GM12878 (cell line): ENCODE data around the gene PLCG2. TPM values are rescaled to one million over a fixed set of nuclear protein-coding genes. Genes with fewer than 3 reads are reported as not detected.

Experiments
- ATAC-seq: fragments of 200-7000 bp; cut with Tn5 transposase; 3 replicates; pipeline ENCODE4 v1.9.1; 2020; ENCODE audit warnings: mild to moderate bottlenecking, moderate library complexity
- BruUV-seq: library from RNA; stranded (reverse); fragments of 400-500 nt; replicated peaks from 2 replicates; lab custom pipeline; 2021; lab: Mats Ljungman, UMichigan
- CTCF ChIA-PET: fragments of 300-600 bp; sonication (Branson Sonifier 250); formaldehyde crosslinking; extraction: SDS; loops from one replicate; lab custom pipeline; 2021; ENCODE audit warnings: inconsistent platforms; lab: Yijun Ruan, JAX
- POLR2A ChIA-PET: fragments of 350-600 bp; formaldehyde crosslinking; extraction: SDS; loops from one replicate; lab custom pipeline; 2021; ENCODE audit warnings: inconsistent platforms; lab: Charles Lee
- RAD21 ChIA-PET: fragments of 300-600 bp; sonication (Branson Sonifier 250); formaldehyde crosslinking; loops from one replicate; lab custom pipeline; 2023; ENCODE audit warnings: antibody characterized with exemption; ENCODE audit not compliant: unreplicated experiment; lab: Charles Lee
- SMC1A ChIA-PET: fragments of 300-600 bp; sonication (Branson Sonifier 250); formaldehyde crosslinking; loops from one replicate; lab custom pipeline; 2023; ENCODE audit not compliant: unreplicated experiment, uncharacterized antibody; lab: Charles Lee
- DNase-seq: peaks from one replicate; pipeline ENCODE4 v3.0.0-alpha.2; 2011; ENCODE audit warnings: low read depth, low spot score
- FAIRE-seq: peaks from 3 replicates; lab custom pipeline; 2011; peaks lifted over from hg19 to GRCh38; lab: Jason Lieb, UNC
- H2AFZ ChIP-seq: 2 replicates; pipeline ENCODE4 v1.6.0; 2011; ENCODE audit warnings: low read depth, low read length, control low read depth; ENCODE audit not compliant: control insufficient read depth
- H3K27ac ChIP-seq: 2 replicates; pipeline ENCODE4 v1.5.1; 2011; ENCODE audit warnings: control low read depth; ENCODE audit not compliant: control insufficient read depth, insufficient read depth
- H3K27me3 ChIP-seq, 2 experiments: replicated peaks in 1 of 2; 2 replicates each; pipeline versions ENCODE4 v1.6.0 to v1.6.1; 2011; ENCODE audit warnings: low read length in 1 of 2; ENCODE audit not compliant: control insufficient read depth in 2 of 2, insufficient read depth in 2 of 2
- H3K36me3 ChIP-seq, 2 experiments: 2 replicates each; pipeline ENCODE4 v1.5.1; 2011; ENCODE audit warnings: low read length in 1 of 2; ENCODE audit not compliant: control insufficient read depth in 2 of 2, insufficient read depth in 2 of 2
- H3K4me1 ChIP-seq: 2 replicates; pipeline ENCODE4 v1.6.1; 2011; ENCODE audit warnings: mild to moderate bottlenecking, low read length, moderate library complexity, mixed read lengths; ENCODE audit not compliant: control insufficient read depth, insufficient read depth
- H3K4me2 ChIP-seq: 2 replicates; pipeline ENCODE4 v1.6.0; 2011; ENCODE audit warnings: control low read depth; ENCODE audit not compliant: control insufficient read depth, insufficient read depth
- H3K4me3 ChIP-seq: fragments of 200-600 bp; sonication (generic); 2 replicates; pipeline ENCODE4 v1.5.1; 2016
- H3K79me2 ChIP-seq: 2 replicates; pipeline ENCODE4 v1.6.0; 2011; ENCODE audit warnings: low read length; ENCODE audit not compliant: control insufficient read depth, insufficient read depth
- H3K9ac ChIP-seq: 2 replicates; pipeline ENCODE4 v1.8.0; 2011; ENCODE audit warnings: low read length, control low read depth, mixed read lengths; ENCODE audit not compliant: control insufficient read depth, insufficient read depth
- H3K9me3 ChIP-seq: replicated peaks from 3 replicates; pipeline ENCODE4 v1.5.1; 2011; ENCODE audit warnings: mild to moderate bottlenecking, low read length; ENCODE audit not compliant: control insufficient read depth, insufficient read depth
- H4K20me1 ChIP-seq: 2 replicates; pipeline ENCODE4 v1.6.0; 2011; ENCODE audit not compliant: control insufficient read depth, insufficient read depth
- ASH2L ChIP-seq: fragments of 300-600, 200-600 bp; sonication (generic); IDR thresholded peaks from 2 replicates; pipeline ENCODE4 v1.6.1; 2017; ENCODE audit warnings: low read depth, mild to moderate bottlenecking, borderline replicate concordance
- CTCF ChIP-seq, 3 experiments: IDR thresholded peaks in 2 of 3; conservative IDR thresholded peaks in 1 of 3; 2 replicates each; pipeline ENCODE4 v1.5.1; 2011; ENCODE audit warnings: low read depth in 3 of 3, low read length in 3 of 3, mild to moderate bottlenecking in 3 of 3, control low read depth in 2 of 3, moderate library complexity in 2 of 3, inconsistent platforms in 1 of 3, mixed read lengths in 1 of 3; ENCODE audit not compliant: control insufficient read depth in 2 of 3, insufficient read depth in 1 of 3; ENCODE audit errors: extremely low read depth in 1 of 3
- HDAC2 ChIP-seq: fragments of 200-600 bp; sonication (generic); IDR thresholded peaks from 2 replicates; pipeline ENCODE4 v1.6.1; 2017
- HDAC6 ChIP-seq: fragments of 200-600 bp; sonication (generic); IDR thresholded peaks from one replicate; pipeline ENCODE4 v1.8.0; 2017; ENCODE audit warnings: antibody characterized with exemption; ENCODE audit not compliant: unreplicated experiment
- MLLT1 ChIP-seq: fragments of 450-650 bp; IDR thresholded peaks from 2 replicates; pipeline ENCODE4 v1.6.1; 2016; ENCODE audit warnings: mild to moderate bottlenecking
- NFYB ChIP-seq: IDR thresholded peaks from 2 replicates; pipeline ENCODE4 v1.6.1; 2011; ENCODE audit warnings: low read depth, mild to moderate bottlenecking, low read length, improper control_type of control experiment, moderate library complexity; ENCODE audit not compliant: insufficient read depth
- RAD21 ChIP-seq: IDR thresholded peaks from 2 replicates; pipeline ENCODE4 v1.6.1; 2011; ENCODE audit warnings: mild to moderate bottlenecking, low read depth, low read length, moderate library complexity; ENCODE audit not compliant: insufficient read depth
- STAT1 ChIP-seq: fragments of 450-650 bp; conservative IDR thresholded peaks from 2 replicates; pipeline ENCODE4 v1.6.1; 2014; ENCODE audit warnings: antibody characterized with exemption, mild to moderate bottlenecking
- WGBS: methylation state at CpG from one replicate; pipeline ENCODE4 v1.1.6; 2016; ENCODE audit warnings: low lambda C conversion rate; ENCODE audit not compliant: insufficient replicate concordance, insufficient coverage; ENCODE audit errors: missing lambda C conversion rate; 5-methylcytosine and 5-hydroxymethylcytosine counted together
- in situ Hi-C: fragments of 300-500 bp; cut with MboI; formaldehyde crosslinking; loops from 9 replicates; pipeline ENCODE4 v1.14.3; 2018; ENCODE audit warnings: mixed read lengths
- intact Hi-C: fragments of 100-400 bp; cut with micrococcal nuclease; formaldehyde crosslinking; loops from one replicate; pipeline ENCODE4 v1.14.2; 2022; ENCODE audit not compliant: unreplicated experiment
- polyA plus RNA-seq, 11 experiments: library from polyadenylated mRNA; depleted of rRNA in 4 of 11; unstranded in 6 of 11; stranded (reverse) in 5 of 11; fragments of >200 nt; fragmentation: Nextera tagmentation in 4 of 11; fragmentation: Illumina TruSeq in 1 of 11; extraction: Ambion mirVana in 4 of 11; extraction: Trizol in 1 of 11; gene quantifications; 1 replicate in 1 of 11; 2 replicates in 10 of 11; pipeline versions ENCODE4 v1.2.1 to v1.2.3, GENCODE V29; 2011 to 2016; ENCODE audit warnings: inconsistent platforms in 2 of 11, missing spikeins in 2 of 11, low read depth in 1 of 11
- total RNA-seq, 4 experiments: library from RNA; depleted of rRNA in 3 of 4; stranded (reverse); fragments of >200 nt in 3 of 4; fragmentation: Illumina TruSeq in 1 of 4; extraction: Trizol in 1 of 4; gene quantifications; 2 replicates each; pipeline versions ENCODE4 v1.2.1 to v1.2.3, GENCODE V29; 2013 to 2021

PLCG2 gene
- total and polyA plus RNA-seq, 10 of the 15 experiments (the other 5 are each of a cell fraction or from before 2014, with no cell fraction given) = 47.6 to 256 (median 149) TPM

GRCh38 chr16:81992859-81993258, 213.8 kb downstream of the PLCG2 start:
- ChIA-PET CTCF (no interaction called here), POLR2A (no interaction called here), RAD21 (no interaction called here), SMC1A (no interaction called here)
- H3K4me3 ChIP-seq = no peak overlapping the region
- no peak overlapping the region for H3K4me2 ChIP-seq
- no peaks in the 10 kb centered on the region for H3K79me2 ChIP-seq
- TF ChIP-seq NFYB = no peak
- no peak for TF ChIP-seq MLLT1
- no peak for TF ChIP-seq HDAC6
- no peak for TF ChIP-seq ASH2L
- no peak for TF ChIP-seq HDAC2
- DNase-seq = no peak
- no peaks in the 10 kb centered on the region for H3K27me3 ChIP-seq
- H4K20me1 ChIP-seq = no peaks in the 10 kb centered on the region
- no peak for ATAC-seq
- intact Hi-C loops (no loop called here), in situ Hi-C loops (no loop called here)
- no peak for FAIRE-seq
- no peaks in the 10 kb centered on the region for H3K9me3 ChIP-seq
- H3K27ac ChIP-seq = no peak overlapping the region
- no peaks in the 10 kb centered on the region for H3K36me3 ChIP-seq
- H3K4me1 ChIP-seq = no peaks in the 10 kb centered on the region
- H3K9ac ChIP-seq = no peak overlapping the region
- 74% methylated on average over 3 of the region's 3 CpGs for WGBS
- no TSS peak for BruUV-seq
- H2AFZ ChIP-seq = no peak overlapping the region

GRCh38 chr16:81994485-81994884, 215.4 kb downstream of the PLCG2 start:
- Histone ChIP-seq H3K4me1 (no peaks in the 10 kb centered on the region), H3K9me3 (no peaks in the 10 kb centered on the region), H3K9ac (no peak overlapping the region), H3K4me3 (no peak overlapping the region), H3K36me3 (no peaks in the 10 kb centered on the region), H2AFZ (no peak overlapping the region), H4K20me1 (no peaks in the 10 kb centered on the region), H3K4me2 (no peak overlapping the region), H3K79me2 (no peaks in the 10 kb centered on the region), H3K27me3 (no peaks in the 10 kb centered on the region), H3K27ac (no peak overlapping the region)
- no peak for DNase-seq
- BruUV-seq = no TSS peak
- ChIA-PET CTCF (no interaction called here), RAD21 (no interaction called here), POLR2A (no interaction called here), SMC1A (no interaction called here)
- intact Hi-C loops = no loop called here
- ATAC-seq = peak; percentile 74
- no peak for FAIRE-seq
- in situ Hi-C loops = no loop called here
- WGBS = 64% methylated on average over 5 of the region's 5 CpGs
- peak; percentile 21 to 38 (median 38); a peak in 5 of 6 replicates for TF ChIP-seq CTCF (IDR thresholded peaks at IDR 0.05 in 2 of 3, conservative IDR thresholded peaks at IDR 0.05 in 1 of 3; ENCODE audit: control insufficient read depth in 2 of 3, extremely low read depth in 1 of 3, insufficient read depth in 1 of 3, low read depth in 3 of 3, low read length in 3 of 3)
- TF ChIP-seq STAT1 = no peak
- TF ChIP-seq RAD21 = peak; percentile 28; the same call in 1 of the 2 replicates
